HepG2 (cell line): ENCODE measurements around the gene TRAK1. TPM values are rescaled to one million over a fixed set of nuclear protein-coding genes. Genes with fewer than 3 reads are reported as not detected.
A peak's percentile ranks its signal among the peaks of the same experiment; 100 is the strongest.

Experiments used
- ATAC-seq: fragments of 200-7000 bp; cut with Tn5 transposase; 3 replicates; pipeline ENCODE4 v1.9.1; 2020; ENCODE audit warnings: mild to moderate bottlenecking, moderate library complexity
- BruUV-seq: library from RNA; stranded (reverse); fragments of 400-500 nt; replicated peaks from 2 replicates; lab custom pipeline; 2021; lab: Mats Ljungman, UMichigan
- CTCF ChIA-PET: fragments of 300-600 bp; formaldehyde crosslinking; extraction: SDS; loops from one replicate; lab custom pipeline; 2021; ENCODE audit warnings: low total read pairs, inconsistent platforms, low intra/inter-chr PET ratio; lab: Yijun Ruan, JAX
- POLR2A ChIA-PET: fragments of 350-600 bp; sonication (Branson Sonifier 250); formaldehyde crosslinking; loops from one replicate; lab custom pipeline; 2020; ENCODE audit warnings: antibody characterized with exemption, inconsistent platforms; lab: Yijun Ruan, JAX
- DNase-seq: peaks from one replicate; pipeline ENCODE4 v3.0.0-alpha.2; 2015; ENCODE audit warnings: low spot score
- FAIRE-seq: peaks from 3 replicates; lab custom pipeline; 2011; peaks lifted over from hg19 to GRCh38; lab: Jason Lieb, UNC
- H2AFZ ChIP-seq: one replicate; pipeline ENCODE4 v1.6.1; 2011; ENCODE audit warnings: low read length, inconsistent platforms
- H3K27ac ChIP-seq: fragments of 300-600 bp; 3 replicates; pipeline ENCODE4 v1.8.0; 2011; ENCODE audit warnings: mixed run types, mild to moderate bottlenecking, mixed read lengths, low read length, inconsistent platforms; ENCODE audit not compliant: insufficient read depth; ENCODE audit errors: extremely low read length
- H3K27me3 ChIP-seq, 2 experiments: fragments of 200-600 bp in 1 of 2; 2 replicates in 1 of 2; 3 replicates in 1 of 2; pipeline versions ENCODE4 v1.6.0 to v1.8.0; 2011; ENCODE audit warnings: low read length in 2 of 2, mild to moderate bottlenecking in 2 of 2, moderate library complexity in 2 of 2, inconsistent platforms in 1 of 2; ENCODE audit not compliant: insufficient read depth in 2 of 2, control insufficient read depth in 1 of 2
- H3K36me3 ChIP-seq, 2 experiments: fragments of 200-600 bp in 1 of 2; replicated peaks in 1 of 2; 2 replicates in 1 of 2; 3 replicates in 1 of 2; pipeline versions ENCODE4 v1.5.1 to v1.8.0; 2011; ENCODE audit warnings: low read length in 2 of 2, inconsistent platforms in 1 of 2; ENCODE audit not compliant: insufficient read depth in 2 of 2, control insufficient read depth in 1 of 2
- H3K4me1 ChIP-seq: 2 replicates; pipeline ENCODE4 v1.5.1; 2012; ENCODE audit warnings: low read length, inconsistent platforms; ENCODE audit not compliant: insufficient read depth
- H3K4me2 ChIP-seq: 2 replicates; pipeline ENCODE4 v1.6.0; 2011; ENCODE audit warnings: low read depth, low read length, inconsistent platforms
- H3K4me3 ChIP-seq, 3 experiments: fragments of 200-600 bp in 1 of 3; sonication (generic), shearing (Covaris generic) in 1 of 3; replicated peaks in 1 of 3; 2 replicates each; pipeline ENCODE4 v1.5.1; 2011 to 2016; ENCODE audit warnings: low read length in 3 of 3, inconsistent platforms in 2 of 3, low read depth in 2 of 3, mild to moderate bottlenecking in 2 of 3, control low read depth in 1 of 3, mixed read lengths in 1 of 3; ENCODE audit not compliant: insufficient read depth in 1 of 3
- H3K79me2 ChIP-seq: one replicate; pipeline ENCODE4 v1.6.1; 2011; ENCODE audit warnings: low read length, inconsistent platforms; ENCODE audit not compliant: insufficient read depth
- H3K9ac ChIP-seq: 2 replicates; pipeline ENCODE4 v1.6.0; 2011; ENCODE audit warnings: mild to moderate bottlenecking, low read depth, low read length, inconsistent platforms; ENCODE audit not compliant: insufficient read depth
- H3K9me3 ChIP-seq: 2 replicates; pipeline ENCODE4 v1.5.1; 2012; ENCODE audit warnings: mild to moderate bottlenecking, low read length
- H4K20me1 ChIP-seq: 2 replicates; pipeline ENCODE4 v1.6.0; 2011; ENCODE audit warnings: inconsistent platforms, mild to moderate bottlenecking, low read length, moderate library complexity; ENCODE audit not compliant: insufficient read depth
- CREB3 ChIP-seq: sonication (generic); formaldehyde crosslinking; IDR thresholded peaks from 2 replicates; pipeline ENCODE4 v1.5.0; 2020; ENCODE audit warnings: missing genetic modification reagents
- MTA3 ChIP-seq: sonication (generic); formaldehyde crosslinking; IDR thresholded peaks from 2 replicates; pipeline ENCODE4 v1.4.0; 2020; ENCODE audit warnings: missing genetic modification reagents
- NR2F6 ChIP-seq, 2 experiments: IDR thresholded peaks; 2 replicates each; pipeline ENCODE4 v1.6.1; 2016; ENCODE audit warnings: antibody characterized with exemption in 1 of 2, mild to moderate bottlenecking in 1 of 2
- RAD51 ChIP-seq: fragments of 450-650 bp; IDR thresholded peaks from 2 replicates; pipeline ENCODE4 v1.6.1; 2016; ENCODE audit warnings: borderline replicate concordance
- TFDP1 ChIP-seq: IDR thresholded peaks from 2 replicates; pipeline ENCODE4 v1.6.1; 2016; ENCODE audit warnings: missing compliant biosample characterization, missing genetic modification reagents, borderline replicate concordance
- ZNF646 ChIP-seq: sonication (generic); formaldehyde crosslinking; IDR thresholded peaks from 2 replicates; pipeline ENCODE4 v1.9.0; 2021; ENCODE audit warnings: mild to moderate bottlenecking, missing genetic modification reagents
- ZNF772 ChIP-seq: sonication (generic); formaldehyde crosslinking; IDR thresholded peaks from 2 replicates; pipeline ENCODE4 v1.5.0; 2020; ENCODE audit warnings: mild to moderate bottlenecking, missing genetic modification reagents
- ZSCAN12 ChIP-seq: sonication (generic); formaldehyde crosslinking; IDR thresholded peaks from 2 replicates; pipeline ENCODE4 v1.9.0; 2021; ENCODE audit warnings: mild to moderate bottlenecking, missing genetic modification reagents
- WGBS: methylation state at CpG from one replicate; pipeline ENCODE4 v1.1.6; 2017; ENCODE audit warnings: low lambda C conversion rate; 5-methylcytosine and 5-hydroxymethylcytosine counted together
- in situ Hi-C: cut with HindIII; loops from 2 replicates; pipeline ENCODE4 v1.10.0; 2017; ENCODE audit warnings: low pct_unique_long_range_greater_than_20kb; ENCODE audit not compliant: extremely low pct_ligation_motif_present
- intact Hi-C: fragments of 100-400 bp; cut with micrococcal nuclease; formaldehyde crosslinking; loops from one replicate; pipeline ENCODE4 v1.10.0; 2022; ENCODE audit not compliant: unreplicated experiment
- polyA plus RNA-seq, 8 experiments: library from polyadenylated mRNA; depleted of rRNA in 3 of 8; stranded (reverse) in 7 of 8; unstranded in 1 of 8; fragments of >200 nt; fragmentation: Illumina TruSeq in 4 of 8; extraction: Trizol in 4 of 8; gene quantifications; 2 replicates each; pipeline versions ENCODE4 v1.2.1 to v1.2.3, GENCODE V29; 2011 to 2016; ENCODE audit warnings: low read depth in 4 of 8, missing spikeins in 1 of 8, mixed read lengths in 1 of 8; ENCODE audit not compliant: insufficient read depth in 1 of 8
- total RNA-seq, 5 experiments: library from RNA; depleted of rRNA; stranded (reverse); fragments of >200 nt; fragmentation: Illumina TruSeq; extraction: Trizol; gene quantifications; 2 replicates each; pipeline ENCODE4 v1.2.3, GENCODE V29; 2016; ENCODE audit warnings: low read depth in 1 of 5

The TRAK1 gene
- total and polyA plus RNA-seq, 2 of the 13 experiments (the other 11 are each of a cell fraction or from before 2014, with no cell fraction given): 20.5 to 46.6 TPM

- H3K9ac ChIP-seq: peak overlapping the region; percentile 81
- intact Hi-C loops: loop anchor here (2.0 kb wide), 1 partner anchor 29 kb away; no protein-coding TSS in a partner anchor
- H3K4me3 ChIP-seq: peak overlapping the region; percentile 14 to 58 (median 40); a peak in 2 of 6 replicates
- H2AFZ ChIP-seq: no peak overlapping the region
- ChIA-PET POLR2A (interaction anchor here (1.4 kb wide), 1 partner anchor 8 kb away, joined by 5 read pairs; no protein-coding TSS in a partner anchor), CTCF (no interaction called here)
- H3K79me2 ChIP-seq: peaks cover 75% of the 10 kb centered on the region
- BruUV-seq: no TSS peak
- H3K4me1 ChIP-seq: peaks cover 83% of the 10 kb centered on the region
- no peak for TF ChIP-seq TFDP1 (CRISPR knock-in tag)
- TF ChIP-seq ZNF646 (CRISPR knock-in tag): no peak
- 0 out of 2 replicates have a peak, but pooled peaks have one; percentile 27 for TF ChIP-seq ZNF772
- no peak for TF ChIP-seq NR2F6 (IDR thresholded peaks at IDR 0.05)
- TF ChIP-seq NR2F6 (CRISPR knock-in tag; IDR thresholded peaks at IDR 0.05): no peak
- no peak for TF ChIP-seq RAD51
- no peak for TF ChIP-seq ZSCAN12 (CRISPR knock-in tag)
- no peak for TF ChIP-seq CREB3 (CRISPR knock-in tag)
- no peak for TF ChIP-seq MTA3 (CRISPR knock-in tag)
- no peaks in the 10 kb centered on the region; a peak in 1 of 5 replicates for H3K27me3 ChIP-seq
- no peaks in the 10 kb centered on the region for H4K20me1 ChIP-seq
- no peaks in the 10 kb centered on the region for H3K9me3 ChIP-seq
- no peak for DNase-seq
- H3K36me3 ChIP-seq: no peaks in the 10 kb centered on the region; a peak in 1 of 5 replicates
- WGBS: 67% methylated on average over 2 of the region's 2 CpGs
- H3K4me2 ChIP-seq: peak overlapping the region; percentile 95
- ATAC-seq: no peak
- FAIRE-seq: no peak
- in situ Hi-C loops: loop anchor here (5.0 kb wide), 1 partner anchor 35 kb away; no protein-coding TSS in a partner anchor
- H3K27ac ChIP-seq: peak overlapping the region; percentile 97
Observed at GRCh38 chr3:42052132-42052483, 39.0 kb upstream of the TRAK1 start.
